CD4-positive, alpha-beta T cell treated with Interleukin-10 for 1 hour (primary cell): Measurements from ENCODE around the gene LPCAT1.
"Not testable (repeated sequence)": the region's sequence is repeated elsewhere in the genome, so short reads cannot be mapped to it uniquely, and the experiment has no call there.

Experiments used
- DNase-seq: peaks from one replicate; pipeline ENCODE4 v3.0.0-alpha.2; 2020

The LPCAT1 gene

GRCh38 chr5:1476181-1476966 lies 47.4 kb downstream of the LPCAT1 start:
- no peak for DNase-seq

- DNase-seq, result not testable (repeated sequence)
These were observed 48.2 kb downstream of the LPCAT1 start for GRCh38 chr5:1475544-1475900.

- no peak for DNase-seq
These were observed 48.8 kb downstream of the LPCAT1 start for GRCh38 chr5:1474866-1475543.

- no peak for DNase-seq
These were observed 49.4 kb downstream of the LPCAT1 start for GRCh38 chr5:1474183-1474839.

- no peak for DNase-seq
These were observed 50.0 kb downstream of the LPCAT1 start for GRCh38 chr5:1473746-1474145.

GRCh38 chr5:1472964-1473628 lies 50.7 kb downstream of the LPCAT1 start:
- DNase-seq, result no peak

GRCh38 chr5:1471997-1472963 lies 51.5 kb downstream of the LPCAT1 start:
- DNase-seq, result no peak

GRCh38 chr5:1471240-1471853 lies 52.4 kb downstream of the LPCAT1 start:
- DNase-seq, result no peak

GRCh38 chr5:1470762-1471211 lies 53.0 kb downstream of the LPCAT1 start:
- no peak for DNase-seq

- DNase-seq, result no peak
These were observed 54.9 kb downstream of the LPCAT1 start for GRCh38 chr5:1468629-1469527.

- DNase-seq, result no peak
These were observed 55.5 kb downstream of the LPCAT1 start for GRCh38 chr5:1468247-1468612.

GRCh38 chr5:1467341-1468246 lies 56.2 kb downstream of the LPCAT1 start:
- DNase-seq, result no peak

GRCh38 chr5:1466631-1467265 lies 57.0 kb downstream of the LPCAT1 start:
- no peak for DNase-seq

GRCh38 chr5:1465966-1466471 lies 57.7 kb downstream of the LPCAT1 start:
- DNase-seq, result no peak

GRCh38 chr5:1465117-1465516 lies 58.6 kb downstream of the LPCAT1 start:
- no peak for DNase-seq

GRCh38 chr5:1464511-1464910 lies 59.2 kb downstream of the LPCAT1 start:
- no peak for DNase-seq

- no peak for DNase-seq
These were observed 59.7 kb downstream of the LPCAT1 start for GRCh38 chr5:1464096-1464446.

GRCh38 chr5:1463326-1464095 lies 60.2 kb downstream of the LPCAT1 start:
- DNase-seq, result no peak
